ENCODE results near the gene SLC29A3.

DNA sequence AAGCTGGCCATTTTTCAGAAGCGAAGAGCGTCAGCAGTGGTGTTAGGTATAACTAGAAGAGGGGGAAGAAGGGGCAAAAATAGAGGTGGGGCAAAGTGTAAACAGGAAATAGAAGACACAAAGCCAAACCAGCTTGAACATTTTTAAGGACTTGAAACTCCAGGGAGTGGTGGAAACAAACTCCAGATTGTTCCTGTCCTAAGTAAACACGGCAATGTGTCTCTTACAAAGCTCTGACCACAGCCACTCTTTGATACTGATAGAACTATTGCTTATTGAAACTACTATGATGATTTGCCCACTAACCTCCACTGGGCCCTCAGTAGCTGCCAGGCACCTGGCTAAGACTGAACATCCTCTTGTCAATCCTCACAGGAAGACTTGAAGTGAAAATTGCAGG is 56.9 kb downstream of the SLC29A3 start:
- TF ChIP-seq CTCF (IDR thresholded peaks at IDR 0.05; ENCODE audit: borderline replicate concordance, extremely low read depth, low read length, poor library complexity, severe bottlenecking), result no peak
- no peak for TF ChIP-seq EZH2 (IDR thresholded peaks at IDR 0.05; ENCODE audit: borderline replicate concordance, low read depth, low read length, severe bottlenecking)

Measured in DND-41 (cell line).